Medulla oblongata (tissue), 1 donor: ENCODE measurements around the gene CCDC73.

Experiments
- DNase-seq: peaks from one replicate; pipeline ENCODE4 v3.0.0-alpha.2; 2015; ENCODE audit errors: extremely low spot score

The CCDC73 gene

GRCh38 chr11:32586576-32587190 is 207.8 kb downstream of the CCDC73 start:
- DNase-seq: no peak

GRCh38 chr11:32584921-32585320 is 209.5 kb downstream of the CCDC73 start:
- no peak for DNase-seq

GRCh38 chr11:32583459-32584271 is 210.8 kb downstream of the CCDC73 start, which contains the start of gene EIF3M:
Gene EIF3M, plus strand, starts transcription at chr11:32583831. Its CDS starts 57 bp downstream, at chr11:32583888.
- DNase-seq: peak; percentile 96

DNA sequence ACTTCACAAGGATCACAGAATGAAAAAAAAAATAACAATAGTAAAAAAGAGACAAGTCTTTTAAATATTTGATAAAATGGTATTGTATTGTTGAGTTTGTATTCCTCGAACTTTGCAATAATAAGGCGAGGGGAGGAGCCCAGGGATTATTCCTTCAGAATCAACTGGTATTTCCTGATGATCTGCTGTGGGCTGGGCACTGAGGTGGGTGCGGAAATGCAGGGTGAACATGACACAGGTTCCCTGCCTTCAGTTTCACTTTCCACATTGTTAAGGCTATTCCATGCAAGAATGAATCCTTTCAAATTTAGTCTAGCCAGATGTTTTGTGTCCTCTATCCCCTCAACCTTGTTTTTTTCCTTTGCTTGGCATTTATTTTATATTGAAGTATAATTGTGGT is 212.9 kb downstream of the CCDC73 start:
- no peak for DNase-seq

DNA sequence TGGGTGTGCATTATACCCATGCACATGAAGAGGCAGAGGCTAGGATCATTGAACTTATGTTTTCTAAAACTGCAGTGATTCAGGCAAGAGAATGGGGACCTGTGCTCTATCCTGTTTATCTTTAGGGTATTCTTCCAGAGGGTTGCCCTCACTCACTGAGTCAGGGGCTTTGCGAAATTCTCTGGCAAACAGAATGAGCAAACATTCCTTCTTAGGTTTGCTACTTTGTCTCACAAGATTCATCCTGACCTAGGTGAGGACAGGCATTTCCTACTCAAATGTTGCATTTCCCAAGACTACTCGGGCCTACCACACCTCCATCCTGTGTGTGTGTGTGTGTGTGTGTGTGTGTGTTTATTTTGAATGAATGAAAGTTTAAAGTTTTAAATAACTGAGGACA is 213.5 kb downstream of the CCDC73 start:
- no peak for DNase-seq

- DNase-seq: no peak
Observed at GRCh38 chr11:32576456-32576855, 218.0 kb downstream of the CCDC73 start.

- DNase-seq: no peak
Observed at GRCh38 chr11:32575070-32575469, 219.4 kb downstream of the CCDC73 start.

DNA sequence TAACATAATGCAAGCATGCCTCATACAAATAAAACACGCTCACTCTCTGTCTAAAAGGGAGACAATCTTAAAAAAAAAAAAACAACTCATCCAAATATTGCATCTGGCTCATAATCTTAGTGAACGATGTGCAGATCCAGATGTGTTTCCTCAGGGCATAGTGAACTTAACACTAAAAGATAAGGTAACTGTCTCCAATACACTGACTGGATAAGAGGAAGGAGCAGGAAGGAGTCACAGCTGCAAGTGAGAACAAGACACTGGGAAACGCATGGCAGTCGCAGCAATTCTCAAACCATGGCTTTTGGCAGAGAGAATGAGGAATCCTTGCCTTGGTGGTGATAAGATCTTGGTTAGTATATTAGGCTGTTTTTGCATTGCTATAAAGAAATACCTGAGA is 220.0 kb downstream of the CCDC73 start:
- DNase-seq: no peak

- DNase-seq: no peak
Observed at GRCh38 chr11:32573228-32573627, 221.2 kb downstream of the CCDC73 start.

DNA sequence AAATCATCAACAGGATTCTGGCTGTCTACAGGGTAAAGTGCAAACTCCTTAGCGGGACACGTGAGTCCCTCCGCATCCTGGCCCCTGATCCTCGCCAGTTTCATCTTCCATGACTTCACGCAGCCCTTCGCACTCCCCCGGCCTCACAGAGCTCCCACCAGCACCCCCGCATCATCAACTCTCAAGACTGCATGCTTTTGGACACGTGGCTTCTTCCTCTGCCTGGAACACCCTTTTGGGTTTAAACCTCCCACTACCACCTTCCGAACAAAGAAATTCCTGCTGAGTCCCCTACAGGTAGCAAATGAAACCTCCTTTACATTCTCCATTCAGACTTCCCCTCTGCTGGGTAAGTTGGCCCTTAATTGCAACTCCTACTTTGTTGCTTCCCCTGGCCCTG is 223.4 kb downstream of the CCDC73 start:
- no peak for DNase-seq

- DNase-seq: no peak
Observed at GRCh38 chr11:32569313-32569881, 225.1 kb downstream of the CCDC73 start.

DNA sequence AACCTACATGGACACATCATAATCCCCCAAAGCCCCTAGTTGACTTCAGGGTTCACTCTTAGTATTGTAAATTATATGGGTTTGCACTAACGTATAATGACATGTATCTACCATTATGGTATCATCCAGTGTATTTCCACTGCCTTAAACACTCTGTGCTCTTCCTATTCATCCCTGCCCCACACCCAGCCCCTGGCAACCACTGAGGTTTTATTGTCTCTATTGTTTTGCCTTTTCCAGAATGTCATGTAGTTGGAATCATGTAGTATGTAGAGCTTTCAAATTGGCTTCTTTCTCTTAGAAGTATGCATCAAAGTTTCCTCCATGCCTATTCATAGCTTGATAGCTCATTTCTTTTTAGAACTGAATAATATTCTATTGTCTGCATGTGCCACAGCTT is 227.3 kb downstream of the CCDC73 start:
- DNase-seq: no peak

GRCh38 chr11:32566517-32566916 is 227.9 kb downstream of the CCDC73 start:
- no peak for DNase-seq

GRCh38 chr11:32563600-32563959 is 230.9 kb downstream of the CCDC73 start:
- no peak for DNase-seq

DNA sequence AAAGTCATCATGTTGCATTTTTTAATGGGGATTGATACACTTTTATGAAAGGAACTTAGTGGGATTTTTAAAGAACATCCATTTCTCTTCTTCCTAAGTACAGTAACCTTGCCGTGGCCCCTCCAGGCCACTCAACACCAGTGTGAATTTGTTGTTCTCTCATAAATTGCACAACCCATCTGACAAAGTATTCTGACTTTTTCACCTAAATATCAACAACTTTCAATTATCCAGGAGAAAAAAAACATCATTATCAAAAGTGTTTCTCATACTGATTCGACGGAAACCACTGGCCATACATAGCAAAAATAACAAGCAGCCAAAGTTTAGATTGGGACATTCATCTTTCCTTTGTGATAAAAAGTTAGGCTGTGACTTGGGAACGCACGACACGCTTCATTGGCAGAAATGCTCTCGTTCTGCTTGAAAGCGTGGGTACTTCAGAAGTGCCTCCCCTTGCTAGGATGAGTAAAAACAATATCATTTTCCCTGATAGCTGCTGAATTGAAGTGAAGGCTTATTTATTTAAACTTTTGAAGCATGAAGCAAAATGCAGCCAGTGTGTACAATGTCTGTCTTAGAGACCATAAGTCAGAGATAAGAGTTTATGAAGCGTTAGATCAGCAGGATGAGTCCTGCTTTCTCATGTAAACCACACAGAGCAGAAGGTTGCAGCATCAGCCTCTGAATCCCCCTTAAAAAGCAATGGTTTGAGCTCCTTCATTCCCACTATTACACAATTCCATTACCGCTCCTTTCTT is 231.4 kb downstream of the CCDC73 start:
- DNase-seq: no peak

DNA sequence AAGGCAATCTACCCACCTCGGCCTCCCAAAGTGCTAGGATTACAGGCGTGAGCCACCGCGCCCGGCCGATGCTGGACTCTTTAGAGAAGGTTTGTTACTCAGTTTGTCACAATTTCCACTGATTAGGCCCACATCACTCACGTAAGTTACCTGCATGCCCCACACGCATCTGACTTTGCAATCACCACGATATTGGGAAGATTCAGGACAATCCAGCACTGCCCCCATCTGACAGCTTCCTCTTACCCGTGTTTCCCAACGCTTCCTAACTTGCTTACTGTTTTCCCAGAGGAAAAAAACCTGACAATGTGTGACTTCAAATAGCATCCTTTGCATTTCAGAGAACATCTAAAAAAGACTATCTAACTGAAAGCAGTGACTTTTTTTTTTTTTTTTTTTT is 232.6 kb downstream of the CCDC73 start:
- DNase-seq: no peak

DNA sequence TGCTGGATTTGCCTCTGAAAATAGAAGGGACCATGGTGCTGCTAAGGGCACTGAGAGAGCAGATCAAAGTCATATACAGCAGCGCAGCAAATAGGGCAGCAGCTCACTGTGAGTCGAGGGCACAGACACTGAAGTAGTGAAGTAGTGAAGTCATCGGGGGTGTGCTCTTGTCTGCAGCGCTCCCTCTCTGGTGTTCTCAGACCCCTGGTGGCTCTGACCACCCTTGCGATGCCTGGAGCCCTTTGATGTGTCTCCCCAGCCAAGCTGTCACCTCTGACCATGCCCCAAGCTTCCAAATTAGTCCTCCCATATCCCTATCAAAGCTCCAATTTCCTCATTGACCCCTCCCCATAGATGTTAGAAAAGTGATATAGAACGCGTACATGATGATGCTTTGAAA is 238.6 kb downstream of the CCDC73 start:
- DNase-seq: no peak

DNA sequence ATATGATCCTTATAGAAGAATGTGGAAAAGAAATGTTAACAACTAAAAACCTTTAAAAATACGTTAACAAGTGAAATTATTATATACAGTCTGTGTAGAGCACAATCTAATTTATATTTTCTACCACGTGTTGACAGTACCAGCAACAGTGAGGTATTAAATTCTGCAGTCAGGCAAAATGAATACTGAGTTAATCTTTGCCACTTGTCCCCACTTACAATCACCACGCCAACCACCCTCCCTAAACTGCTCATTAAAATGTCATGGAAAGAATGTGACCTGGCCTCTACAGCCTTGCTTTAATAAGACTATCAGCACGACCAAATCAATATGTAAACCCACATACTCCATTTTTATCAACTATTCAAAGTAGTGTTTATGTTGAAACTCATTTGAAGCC is 239.4 kb downstream of the CCDC73 start:
- DNase-seq: no peak
